A673 (cell line): Measurements from ENCODE around the gene TRIM13. TPM values are rescaled to one million over a fixed set of nuclear protein-coding genes. Genes with fewer than 3 reads are reported as not detected.

Experiments used
- BruUV-seq: library from RNA; stranded (reverse); fragments of 400-500 nt; replicated peaks from 2 replicates; lab custom pipeline; 2021; lab: Mats Ljungman, UMichigan
- CTCF ChIA-PET: fragments of 300-600 bp; sonication (Branson Sonifier 250); formaldehyde crosslinking; loops from one replicate; lab custom pipeline; 2022; ENCODE audit warnings: antibody characterized with exemption; lab: Charles Lee
- POLR2A ChIA-PET: fragments of 300-600 bp; sonication (Branson Sonifier 250); formaldehyde crosslinking; loops from one replicate; lab custom pipeline; 2022; ENCODE audit warnings: antibody characterized with exemption; ENCODE audit not compliant: low non-redundant PET; lab: Charles Lee
- DNase-seq: peaks from one replicate; pipeline ENCODE4 v3.0.0-alpha.2; 2015; ENCODE audit warnings: low spot score
- H3K27ac ChIP-seq: fragments of 200-600 bp; sonication (generic); 2 replicates; pipeline ENCODE4 v1.5.1; 2016; ENCODE audit warnings: mixed run types, low read depth, mild to moderate bottlenecking, mixed read lengths, antibody characterized with exemption, low read length; ENCODE audit not compliant: poor library complexity, severe bottlenecking
- H3K27me3 ChIP-seq: fragments of 200-600 bp; sonication (generic); replicated peaks from 2 replicates; pipeline ENCODE4 v1.6.1; 2017; ENCODE audit warnings: mixed run types, low read depth, mild to moderate bottlenecking, mixed read lengths, antibody characterized with exemption, low read length; ENCODE audit not compliant: insufficient read depth, poor library complexity
- H3K36me3 ChIP-seq: fragments of 200-600 bp; sonication (generic); 2 replicates; pipeline ENCODE4 v1.6.1; 2016; ENCODE audit warnings: mixed run types, mild to moderate bottlenecking, mixed read lengths, antibody characterized with exemption, low read length; ENCODE audit not compliant: insufficient read depth, poor library complexity, severe bottlenecking
- H3K4me1 ChIP-seq: fragments of 200-600 bp; sonication (generic); 2 replicates; pipeline ENCODE4 v1.6.1; 2017; ENCODE audit warnings: mixed run types, mild to moderate bottlenecking, mixed read lengths, antibody characterized with exemption, low read length; ENCODE audit not compliant: insufficient read depth, poor library complexity, severe bottlenecking
- H3K4me3 ChIP-seq: fragments of 200-600 bp; sonication (generic); 2 replicates; pipeline ENCODE4 v1.5.1; 2016; ENCODE audit warnings: low read depth, mixed run types, mild to moderate bottlenecking, mixed read lengths, low read length; ENCODE audit not compliant: poor library complexity, severe bottlenecking
- H3K9me3 ChIP-seq: fragments of 200-600 bp; sonication (generic); 2 replicates; pipeline ENCODE4 v1.6.1; 2016; ENCODE audit warnings: mixed run types, low read depth, mild to moderate bottlenecking, mixed read lengths, antibody characterized with exemption, low read length; ENCODE audit not compliant: poor library complexity, severe bottlenecking
- EZH2 ChIP-seq: fragments of 200-600 bp; sonication (generic); IDR thresholded peaks from 2 replicates; pipeline ENCODE4 v1.6.1; 2017; ENCODE audit warnings: borderline replicate concordance, low read depth, mild to moderate bottlenecking, mixed read lengths, antibody characterized with exemption, low read length; ENCODE audit not compliant: poor library complexity, severe bottlenecking
- intact Hi-C: fragments of 100-400 bp; cut with micrococcal nuclease; formaldehyde crosslinking; loops from one replicate; pipeline ENCODE4 v1.10.0; 2022; ENCODE audit not compliant: unreplicated experiment
- total RNA-seq: library from RNA; stranded (reverse); gene quantifications from 2 replicates; pipeline ENCODE4 v1.2.3, GENCODE V29; 2021
- TF ChIP-seq, protein P1 (sequence below): fragments of 300-800, 200-600 bp; sonication (generic); conservative IDR thresholded peaks from 2 replicates; pipeline ENCODE4 v1.5.1; 2017; ENCODE audit warnings: low read depth, mild to moderate bottlenecking, antibody characterized with exemption, low read length, moderate library complexity, mixed read lengths

The TRIM13 gene
- total RNA-seq, 1 experiment from 2014 or later = 38.7 TPM

DNA sequence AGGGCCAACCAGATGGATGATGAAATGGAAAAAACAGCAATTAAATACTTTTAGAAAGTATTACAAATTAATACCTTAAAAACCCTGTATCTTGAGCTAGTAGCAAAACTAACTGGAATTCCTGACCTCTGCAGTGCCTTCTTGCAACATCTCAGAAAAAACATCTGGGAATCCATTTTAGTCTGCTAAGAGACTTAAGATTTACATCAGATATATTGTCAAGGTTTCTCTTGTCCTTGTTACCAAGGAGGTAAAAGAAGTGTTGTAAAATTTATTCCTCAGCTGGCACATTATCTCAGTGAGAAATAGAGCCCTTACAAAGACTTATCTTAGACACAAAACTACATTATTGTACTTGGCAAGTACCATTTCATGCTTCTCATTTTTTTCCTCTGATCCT lies 36.9 kb downstream of the TRIM13 start:
- TF ChIP-seq EZH2 = no peak
- TF ChIP-seq, protein P1, sequence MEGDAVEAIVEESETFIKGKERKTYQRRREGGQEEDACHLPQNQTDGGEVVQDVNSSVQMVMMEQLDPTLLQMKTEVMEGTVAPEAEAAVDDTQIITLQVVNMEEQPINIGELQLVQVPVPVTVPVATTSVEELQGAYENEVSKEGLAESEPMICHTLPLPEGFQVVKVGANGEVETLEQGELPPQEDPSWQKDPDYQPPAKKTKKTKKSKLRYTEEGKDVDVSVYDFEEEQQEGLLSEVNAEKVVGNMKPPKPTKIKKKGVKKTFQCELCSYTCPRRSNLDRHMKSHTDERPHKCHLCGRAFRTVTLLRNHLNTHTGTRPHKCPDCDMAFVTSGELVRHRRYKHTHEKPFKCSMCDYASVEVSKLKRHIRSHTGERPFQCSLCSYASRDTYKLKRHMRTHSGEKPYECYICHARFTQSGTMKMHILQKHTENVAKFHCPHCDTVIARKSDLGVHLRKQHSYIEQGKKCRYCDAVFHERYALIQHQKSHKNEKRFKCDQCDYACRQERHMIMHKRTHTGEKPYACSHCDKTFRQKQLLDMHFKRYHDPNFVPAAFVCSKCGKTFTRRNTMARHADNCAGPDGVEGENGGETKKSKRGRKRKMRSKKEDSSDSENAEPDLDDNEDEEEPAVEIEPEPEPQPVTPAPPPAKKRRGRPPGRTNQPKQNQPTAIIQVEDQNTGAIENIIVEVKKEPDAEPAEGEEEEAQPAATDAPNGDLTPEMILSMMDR = no peak
- no peaks in the 10 kb centered on the region for H3K9me3 ChIP-seq
- H3K4me1 ChIP-seq = peaks cover 8% of the 10 kb centered on the region
- intact Hi-C loops = no loop called here
- no peaks in the 10 kb centered on the region for H3K36me3 ChIP-seq
- DNase-seq = no peak
- H3K4me3 ChIP-seq = no peak overlapping the region
- BruUV-seq = no TSS peak
- ChIA-PET CTCF (interaction anchor here (0.5 kb wide), 1 partner anchor 164 kb away, joined by 5 read pairs; no protein-coding TSS in a partner anchor), POLR2A (no interaction called here)
- no peak overlapping the region for H3K27ac ChIP-seq
- H3K27me3 ChIP-seq = no peaks in the 10 kb centered on the region

DNA sequence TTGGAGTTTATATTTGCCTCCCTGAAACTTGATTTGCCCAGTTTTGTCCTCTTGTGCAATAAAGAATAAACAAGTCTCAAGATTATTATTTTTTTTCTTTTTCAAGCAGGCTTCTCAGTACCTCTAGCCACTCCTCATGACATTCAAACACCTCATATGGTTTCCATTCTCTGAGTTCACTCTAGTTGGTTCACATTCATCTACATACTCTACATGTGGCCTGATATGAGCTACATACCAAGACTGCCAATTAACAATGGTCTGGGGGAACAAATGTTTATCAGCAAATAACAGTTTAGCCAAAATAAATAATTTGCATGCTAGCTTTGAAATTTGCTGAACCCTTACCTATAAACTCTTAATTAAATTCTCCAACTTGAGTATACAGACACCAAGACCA lies 40.9 kb downstream of the TRIM13 start:
- H3K27ac ChIP-seq = no peak overlapping the region
- H3K4me1 ChIP-seq = no peaks in the 10 kb centered on the region
- no peak overlapping the region for H3K4me3 ChIP-seq
- DNase-seq = no peak
- POLR2A ChIA-PET = no interaction called here
- CTCF ChIA-PET = no interaction called here
- H3K36me3 ChIP-seq = peaks cover 4% of the 10 kb centered on the region
- no peaks in the 10 kb centered on the region for H3K27me3 ChIP-seq
- no TSS peak for BruUV-seq
- H3K9me3 ChIP-seq = no peaks in the 10 kb centered on the region
- no peak for TF ChIP-seq EZH2
- TF ChIP-seq, protein P1 = no peak
- intact Hi-C loops = no loop called here

DNA sequence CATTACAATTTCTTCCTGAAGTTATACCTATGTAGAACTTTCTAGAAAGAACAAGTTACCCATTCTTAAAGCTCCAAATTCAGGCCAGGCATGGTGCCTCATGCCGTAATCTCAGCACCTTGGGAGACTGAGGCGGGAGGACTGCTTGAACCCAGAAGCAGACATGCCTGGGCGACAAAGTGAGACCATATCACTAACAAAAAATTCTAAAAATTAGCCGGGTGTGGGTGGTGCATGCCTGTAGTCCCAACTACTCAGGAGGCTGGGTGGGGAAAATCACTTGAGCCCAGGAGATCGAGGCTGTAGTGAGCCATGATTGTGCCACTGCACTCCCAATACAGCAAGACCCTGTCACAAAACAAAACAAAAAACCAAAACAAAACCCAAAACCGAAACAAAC lies 41.4 kb downstream of the TRIM13 start:
- ChIA-PET POLR2A (no interaction called here), CTCF (no interaction called here)
- Histone ChIP-seq H3K4me3 (no peak overlapping the region), H3K27me3 (no peaks in the 10 kb centered on the region), H3K27ac (no peak overlapping the region), H3K36me3 (peaks cover 4% of the 10 kb centered on the region), H3K9me3 (no peaks in the 10 kb centered on the region), H3K4me1 (no peaks in the 10 kb centered on the region)
- intact Hi-C loops = no loop called here
- TF ChIP-seq, protein P1 = no peak
- no peak for TF ChIP-seq EZH2
- BruUV-seq = no TSS peak
- no peak for DNase-seq
